GM19193 (cell line): Measurements from ENCODE around the gene WDR6.

ENCODE experiments used
- POLR2A ChIP-seq: IDR thresholded peaks from 4 replicates; pipeline ENCODE4 v1.6.1; 2011; ENCODE audit not compliant: insufficient read depth, insufficient read length; ENCODE audit errors: extremely low read depth

WDR6 gene

DNA sequence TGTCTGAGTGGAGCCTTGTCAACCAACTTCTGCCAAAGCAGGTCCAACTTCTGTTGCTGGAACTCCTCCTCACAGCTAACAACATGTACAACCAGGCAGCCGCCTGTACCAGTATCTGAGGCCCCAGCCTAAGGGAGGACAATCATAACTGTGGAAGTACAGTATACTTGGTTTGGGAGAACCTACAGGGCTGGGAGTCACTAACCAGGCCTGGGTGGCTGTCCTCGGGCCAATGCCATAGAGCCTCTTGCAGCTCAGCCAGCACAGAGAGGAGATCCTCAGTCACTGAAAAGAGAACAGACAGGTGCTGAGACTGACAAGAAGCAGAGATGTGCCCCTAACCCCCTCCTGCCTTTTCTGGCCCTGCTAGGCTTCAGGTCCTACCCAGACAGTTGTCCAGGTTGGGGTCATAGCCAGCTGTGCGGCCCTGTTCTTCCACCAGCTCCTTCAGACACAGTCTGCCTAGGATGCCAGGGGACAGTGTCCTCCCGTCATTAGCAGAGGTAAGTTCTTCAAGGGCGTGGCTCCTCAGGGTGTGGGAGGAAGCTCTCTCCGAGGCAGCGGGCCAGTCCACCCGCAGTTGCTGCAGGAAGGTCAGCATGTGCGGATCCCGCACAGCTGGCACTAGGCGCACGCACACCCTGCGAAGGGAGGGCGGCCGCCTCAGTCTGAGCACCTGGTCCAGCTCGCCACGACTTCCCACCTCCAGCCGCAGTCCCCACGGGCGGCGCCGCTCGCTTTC lies 10.2 kb downstream of the WDR6 start:
- no peak for TF ChIP-seq POLR2A

- peak; percentile 66 for TF ChIP-seq POLR2A
These were observed 10.9 kb downstream of the WDR6 start, which contains the start of gene DALRD3 for GRCh38 chr3:49017971-49018706. TSS of gene DALRD3 (minus strand) at chr3:49018580. CDS start at chr3:49018564, 16 bp downstream.

- no peak for TF ChIP-seq POLR2A
These were observed 11.5 kb downstream of the WDR6 start for GRCh38 chr3:49018707-49019006.

DNA sequence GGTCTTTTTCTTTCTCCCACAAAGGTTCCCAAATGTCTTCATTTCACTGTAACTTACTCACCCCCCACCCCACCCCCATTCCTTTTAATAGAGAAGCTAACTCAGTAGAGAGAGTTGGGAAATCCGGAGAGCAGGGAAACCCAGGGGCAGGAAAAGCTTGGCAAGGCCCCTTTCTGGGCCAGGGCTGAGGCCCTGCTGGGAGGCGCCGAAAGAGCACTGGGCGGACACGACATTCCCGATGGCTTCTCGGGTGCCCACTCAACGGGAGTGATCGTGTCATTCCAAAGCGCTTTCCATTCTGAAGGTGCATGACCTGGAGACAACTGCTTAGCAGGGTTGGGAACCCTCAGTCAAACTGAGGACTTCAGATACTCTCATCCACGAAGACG lies 12.7 kb downstream of the WDR6 start:
- no peak for TF ChIP-seq POLR2A

- no peak for TF ChIP-seq POLR2A
These were observed 13.4 kb downstream of the WDR6 start for GRCh38 chr3:49020330-49021212.

DNA sequence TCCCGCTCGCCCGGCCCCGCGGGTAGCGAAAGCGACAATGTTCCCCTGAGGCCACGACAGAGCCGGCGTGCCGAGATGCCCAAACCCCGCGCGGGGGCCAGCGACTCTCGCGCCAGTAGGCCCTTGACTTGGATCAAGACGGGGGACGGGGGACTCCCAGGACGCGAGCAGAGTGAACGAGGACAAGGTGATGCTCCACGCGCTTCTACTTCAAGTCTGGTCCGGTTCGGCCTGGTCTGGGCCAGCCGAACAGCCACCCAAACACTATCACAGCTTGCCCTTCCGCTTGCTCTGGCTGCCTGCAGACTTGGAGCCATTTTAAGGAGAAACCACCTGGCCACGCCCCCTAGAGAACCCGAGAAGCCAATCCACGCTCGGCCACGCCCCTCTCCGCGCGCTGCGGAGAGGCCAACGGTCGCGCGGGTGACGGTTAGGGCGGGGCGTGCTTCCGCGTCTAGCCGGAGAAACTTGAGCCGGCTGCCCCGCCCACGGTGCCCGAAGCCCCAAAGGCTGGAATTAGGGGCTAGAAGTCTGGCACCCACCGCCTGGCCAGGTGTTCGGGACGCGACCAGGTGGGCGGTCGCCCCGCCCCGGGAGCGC lies 14.1 kb downstream of the WDR6 start:
- peak; percentile 100 for TF ChIP-seq POLR2A

DNA sequence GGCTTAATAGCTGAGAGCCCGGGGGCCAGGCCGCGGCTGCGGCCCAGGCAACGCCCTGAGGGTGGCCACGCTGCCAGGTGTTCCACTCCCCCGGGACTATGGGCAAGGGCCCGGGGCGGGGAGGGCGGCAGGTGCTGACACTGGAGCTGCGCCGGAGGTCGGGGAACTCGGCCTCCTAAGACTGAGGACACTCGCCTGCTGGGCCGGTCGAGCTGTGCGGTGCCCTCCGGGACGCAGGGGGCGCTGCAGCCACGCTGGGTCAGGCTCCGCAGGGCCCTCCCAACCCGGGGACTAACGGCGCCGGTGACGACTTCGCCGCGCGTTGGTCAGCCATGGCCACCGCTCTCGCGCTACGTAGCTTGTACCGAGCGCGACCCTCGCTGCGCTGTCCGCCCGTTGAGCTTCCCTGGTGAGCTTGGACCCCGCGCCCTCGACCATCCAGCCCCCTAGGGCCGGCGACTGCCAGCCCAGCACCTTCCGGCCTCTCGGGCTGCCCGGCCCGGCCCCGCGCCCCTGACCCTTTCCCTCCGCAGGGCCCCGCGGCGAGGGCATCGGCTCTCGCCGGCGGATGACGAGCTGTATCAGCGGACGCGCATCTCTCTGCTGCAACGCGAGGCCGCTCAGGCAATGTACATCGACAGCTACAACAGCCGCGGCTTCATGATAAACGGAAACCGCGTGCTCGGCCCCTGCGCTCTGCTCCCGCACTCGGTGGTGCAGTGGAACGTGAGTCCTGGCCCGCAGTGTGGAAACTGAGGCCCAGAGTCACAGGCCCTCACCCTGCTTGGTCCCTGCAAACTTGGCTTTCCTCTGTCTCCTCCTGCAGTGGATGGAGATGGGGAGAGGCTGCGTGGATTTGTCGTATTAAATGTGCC lies 14.9 kb downstream of the WDR6 start, which contains the start of gene NDUFAF3:
TSS of gene NDUFAF3 (plus strand) at position 309 of the 875 bp plus-strand sequence. CDS start at position 333, 24 bp downstream.
- TF ChIP-seq POLR2A: peak; percentile 90

DNA sequence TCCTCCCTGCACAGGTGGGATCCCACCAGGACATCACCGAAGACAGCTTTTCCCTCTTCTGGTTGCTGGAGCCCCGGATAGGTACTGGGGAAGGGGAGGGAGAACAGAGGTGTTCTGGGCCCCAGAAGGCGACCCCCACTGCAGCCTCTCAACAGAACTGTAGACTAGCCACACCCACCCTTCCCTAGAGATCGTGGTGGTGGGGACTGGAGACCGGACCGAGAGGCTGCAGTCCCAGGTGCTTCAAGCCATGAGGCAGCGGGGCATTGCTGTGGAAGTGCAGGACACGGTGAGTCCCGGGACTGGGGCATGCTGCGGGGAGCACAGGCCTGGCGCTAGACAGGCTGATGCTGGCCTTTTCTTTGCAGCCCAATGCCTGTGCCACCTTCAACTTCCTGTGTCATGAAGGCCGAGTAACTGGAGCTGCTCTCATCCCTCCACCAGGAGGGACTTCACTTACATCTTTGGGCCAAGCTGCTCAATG lies 15.5 kb downstream of the WDR6 start:
- no peak for TF ChIP-seq POLR2A

- TF ChIP-seq POLR2A: no peak
These were observed 16.6 kb downstream of the WDR6 start for GRCh38 chr3:49023775-49024174.

GRCh38 chr3:49024449-49024848 lies 17.3 kb downstream of the WDR6 start:
- TF ChIP-seq POLR2A: no peak

DNA sequence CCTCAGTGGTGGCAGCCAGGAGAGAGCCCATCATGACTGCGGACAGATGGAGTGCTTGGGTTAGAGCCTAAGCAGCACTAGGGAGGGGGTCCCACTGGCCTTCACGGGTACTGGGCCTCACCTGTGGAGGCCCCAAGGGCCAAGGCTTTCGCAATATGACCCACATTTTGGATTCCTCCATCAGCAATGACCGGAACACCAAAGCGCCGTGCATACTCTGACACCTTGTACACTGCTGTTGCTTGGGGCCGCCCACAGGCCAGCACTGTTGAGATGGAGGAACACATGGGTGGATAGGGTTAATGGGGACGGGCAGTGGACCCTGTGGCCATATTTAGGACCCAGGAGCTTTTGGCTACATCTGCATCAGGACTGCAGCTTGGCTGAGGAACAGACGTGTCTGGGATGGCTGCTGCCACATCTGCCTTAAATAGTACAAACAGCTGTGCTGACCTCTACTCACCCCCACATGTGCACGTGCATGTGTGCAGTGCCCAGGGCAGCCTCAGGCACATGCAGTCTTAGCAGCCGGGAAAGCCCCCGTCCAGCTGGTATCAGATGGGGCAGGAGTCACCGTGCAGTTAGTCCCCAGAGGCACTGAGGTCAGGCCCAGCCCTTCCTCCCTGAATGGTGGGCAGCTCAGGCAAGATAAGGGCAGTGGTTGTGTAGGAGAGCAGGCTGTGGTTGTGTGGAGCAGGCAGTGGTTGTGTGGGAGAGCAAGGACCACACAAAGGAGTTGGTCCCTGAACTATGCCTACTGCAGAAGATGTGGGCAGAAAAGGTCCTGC lies 18.0 kb downstream of the WDR6 start:
- TF ChIP-seq POLR2A: no peak

- TF ChIP-seq POLR2A: peak; percentile 18
These were observed 18.8 kb downstream of the WDR6 start for GRCh38 chr3:49025793-49026520.
